ENCODE measurements around the gene APAF1. TPM values are rescaled to one million over a fixed set of nuclear protein-coding genes. Genes with fewer than 3 reads are reported as not detected.

The APAF1 gene
- total RNA-seq, 1 donor from 2014 or later = 25.7 TPM

- DNase-seq (ENCODE audit: low read depth in 2 of 2) = peak; percentile 2 to 29
Observed at GRCh38 chr12:98671459-98671858, 26.4 kb downstream of the APAF1 start.

DNA sequence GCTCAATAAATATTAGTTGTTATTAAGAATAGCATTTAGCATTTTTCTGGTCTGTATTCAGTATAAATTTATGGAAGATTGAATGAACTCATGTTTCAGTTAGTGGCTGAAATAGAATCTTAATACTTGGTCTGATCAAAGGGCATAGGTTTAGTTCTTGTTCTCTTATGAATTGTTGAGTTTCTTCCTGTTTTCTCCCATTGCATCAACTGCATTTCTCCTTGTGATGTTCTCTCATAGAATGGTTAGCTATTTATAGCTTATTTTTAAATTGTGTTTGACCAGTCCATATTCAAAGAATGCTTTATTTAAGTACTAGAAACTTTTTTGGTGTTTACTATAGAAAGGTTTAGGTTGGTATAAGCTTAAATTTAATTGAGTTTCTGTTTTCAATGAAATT lies 29.8 kb downstream of the APAF1 start:
- no peak for DNase-seq (ENCODE audit: low read depth in 2 of 2)

GRCh38 chr12:98678236-98678945 lies 33.3 kb downstream of the APAF1 start:
- DNase-seq (ENCODE audit: low read depth in 2 of 2) = no peak

DNA sequence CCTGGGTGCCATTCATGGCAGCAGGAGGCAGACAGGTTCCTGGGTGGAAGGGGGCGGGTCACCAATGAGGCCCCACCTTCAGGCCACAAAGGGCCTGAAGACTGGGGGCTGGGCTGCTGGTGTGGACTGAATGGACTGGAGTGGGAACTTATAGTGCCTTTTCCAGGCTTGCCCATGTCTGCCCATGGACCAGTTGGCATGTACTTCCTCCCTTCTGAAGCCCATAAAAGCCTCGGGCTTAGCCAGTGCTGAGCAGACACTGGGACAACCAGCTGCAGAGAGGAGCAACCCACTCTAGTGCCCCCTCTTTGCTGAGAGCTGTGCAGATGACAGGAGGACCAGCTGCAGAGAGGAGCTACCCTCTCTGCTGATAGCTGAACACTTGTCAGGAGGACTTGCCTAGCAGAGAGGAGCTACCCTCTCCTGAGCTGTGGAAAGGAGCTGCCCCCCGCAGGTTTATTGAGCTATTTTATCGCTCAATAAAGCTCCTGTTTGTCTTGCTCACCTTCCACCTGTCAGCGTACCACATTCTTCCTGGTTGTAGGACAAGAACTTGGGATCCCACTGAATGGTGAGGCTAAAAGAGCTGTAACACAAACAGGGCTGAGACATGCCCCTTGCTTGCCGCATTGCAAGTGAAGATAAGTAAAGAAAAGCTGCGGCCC lies 34.0 kb downstream of the APAF1 start:
- no peak for DNase-seq (ENCODE audit: low read depth in 2 of 2)

DNA sequence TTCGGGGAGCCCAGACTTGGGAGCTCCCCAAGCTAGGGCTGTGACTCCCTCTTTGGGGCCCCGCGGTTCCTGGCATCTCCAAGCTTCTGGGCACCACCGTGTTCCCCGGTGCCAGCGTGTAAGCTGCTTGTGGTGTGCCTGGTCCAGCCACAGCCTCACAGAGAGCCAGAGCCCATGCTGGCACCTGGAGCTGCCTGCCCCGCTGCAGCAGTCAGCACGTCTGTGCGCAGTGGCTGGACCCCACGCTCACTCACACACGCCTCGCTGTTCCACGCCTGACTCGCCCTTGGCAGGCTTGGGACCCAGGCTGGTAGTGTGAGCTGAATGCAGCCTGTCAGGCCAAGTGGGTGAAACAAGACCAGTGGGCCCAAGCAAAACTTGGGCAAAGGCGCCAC lies 34.5 kb downstream of the APAF1 start:
- DNase-seq (ENCODE audit: low read depth in 2 of 2) = no peak

GRCh38 chr12:98684199-98684598 lies 39.1 kb downstream of the APAF1 start:
- no peak for DNase-seq (ENCODE audit: low read depth in 2 of 2)

DNA sequence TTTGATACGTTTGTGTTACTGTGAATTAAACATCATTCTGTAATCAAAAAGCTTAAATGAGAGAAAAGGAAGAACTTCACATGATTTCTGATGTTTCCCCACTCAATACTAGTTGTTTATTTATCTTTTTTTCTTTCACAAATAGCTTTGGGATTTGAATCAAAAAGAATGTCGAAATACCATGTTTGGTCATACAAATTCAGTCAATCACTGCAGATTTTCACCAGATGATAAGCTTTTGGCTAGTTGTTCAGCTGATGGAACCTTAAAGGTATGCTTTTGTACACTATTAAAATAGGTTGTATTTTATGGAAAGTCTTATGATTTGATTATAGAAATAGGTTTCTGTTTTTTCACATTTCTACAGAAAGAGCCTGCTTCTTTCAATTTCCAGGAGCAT lies 41.5 kb downstream of the APAF1 start:
- DNase-seq (ENCODE audit: low read depth in 2 of 2) = no peak

DNA sequence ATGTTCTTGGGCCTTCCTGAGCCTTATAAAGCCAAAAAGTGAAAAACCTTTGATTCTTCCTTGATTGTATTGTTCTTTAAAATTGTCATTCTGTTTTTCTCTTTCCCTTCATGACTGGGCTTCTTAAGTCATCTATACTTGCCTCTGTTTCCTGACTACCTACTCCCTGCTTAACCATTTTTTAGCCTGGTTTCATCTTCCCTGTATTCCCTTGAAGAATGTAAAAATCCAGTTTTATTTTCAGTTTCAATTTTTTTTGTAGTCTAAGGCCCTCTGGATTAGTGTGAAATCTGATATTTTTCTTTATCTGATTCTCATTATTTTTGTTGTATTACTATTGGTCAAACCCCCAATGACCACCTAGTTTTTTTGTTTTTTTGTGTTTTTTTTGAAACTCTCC lies 46.3 kb downstream of the APAF1 start:
- no peak for DNase-seq (ENCODE audit: low read depth in 2 of 2)

DNA sequence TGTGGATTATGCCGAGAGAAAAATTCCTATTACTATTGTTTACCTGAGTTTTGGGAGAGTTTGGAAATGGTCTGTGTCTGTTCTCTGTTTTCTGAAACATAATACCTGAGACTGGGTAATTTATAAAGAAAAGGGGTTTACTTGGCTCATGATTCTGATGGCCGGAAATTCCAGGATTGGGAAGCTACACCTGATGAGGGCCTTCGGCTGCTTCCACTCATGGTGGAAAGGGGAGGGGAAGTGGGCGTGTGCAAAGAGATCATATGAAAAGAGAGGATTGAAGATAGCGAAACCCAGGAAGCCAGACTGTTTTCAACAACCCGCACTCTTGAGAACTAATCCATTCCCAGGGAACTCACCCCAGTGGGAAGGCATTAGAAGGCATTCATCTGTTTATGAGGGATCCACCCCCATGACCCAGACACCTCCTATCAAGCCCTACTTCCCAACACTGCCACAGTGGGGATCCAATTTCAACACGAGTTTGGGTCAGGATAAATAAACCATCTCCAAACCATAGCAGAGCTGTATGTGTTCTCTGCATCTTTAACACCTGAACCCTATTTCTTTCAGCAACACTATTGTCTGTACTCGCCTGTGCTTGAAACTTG lies 51.1 kb downstream of the APAF1 start:
- DNase-seq (ENCODE audit: low read depth in 2 of 2) = no peak

DNA sequence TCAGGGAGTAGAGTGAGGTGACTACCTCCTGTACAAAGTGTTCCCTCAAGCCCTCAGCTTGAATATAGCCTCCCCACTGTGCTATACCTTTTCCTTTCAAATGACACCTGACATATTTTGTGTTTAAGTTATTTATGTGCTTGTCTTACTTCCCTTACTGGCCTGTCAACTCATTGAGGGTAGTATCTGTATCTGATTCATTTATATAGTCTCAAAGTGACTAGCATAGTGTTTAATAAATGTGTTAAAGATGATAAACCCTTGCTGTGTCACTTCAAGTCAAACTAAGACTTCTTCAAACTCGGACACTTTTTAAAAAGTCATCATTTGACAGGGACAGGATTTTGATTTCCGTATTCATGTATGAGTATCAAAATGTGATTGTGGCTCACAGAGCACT lies 52.1 kb downstream of the APAF1 start:
- DNase-seq (ENCODE audit: low read depth in 2 of 2) = no peak

DNA sequence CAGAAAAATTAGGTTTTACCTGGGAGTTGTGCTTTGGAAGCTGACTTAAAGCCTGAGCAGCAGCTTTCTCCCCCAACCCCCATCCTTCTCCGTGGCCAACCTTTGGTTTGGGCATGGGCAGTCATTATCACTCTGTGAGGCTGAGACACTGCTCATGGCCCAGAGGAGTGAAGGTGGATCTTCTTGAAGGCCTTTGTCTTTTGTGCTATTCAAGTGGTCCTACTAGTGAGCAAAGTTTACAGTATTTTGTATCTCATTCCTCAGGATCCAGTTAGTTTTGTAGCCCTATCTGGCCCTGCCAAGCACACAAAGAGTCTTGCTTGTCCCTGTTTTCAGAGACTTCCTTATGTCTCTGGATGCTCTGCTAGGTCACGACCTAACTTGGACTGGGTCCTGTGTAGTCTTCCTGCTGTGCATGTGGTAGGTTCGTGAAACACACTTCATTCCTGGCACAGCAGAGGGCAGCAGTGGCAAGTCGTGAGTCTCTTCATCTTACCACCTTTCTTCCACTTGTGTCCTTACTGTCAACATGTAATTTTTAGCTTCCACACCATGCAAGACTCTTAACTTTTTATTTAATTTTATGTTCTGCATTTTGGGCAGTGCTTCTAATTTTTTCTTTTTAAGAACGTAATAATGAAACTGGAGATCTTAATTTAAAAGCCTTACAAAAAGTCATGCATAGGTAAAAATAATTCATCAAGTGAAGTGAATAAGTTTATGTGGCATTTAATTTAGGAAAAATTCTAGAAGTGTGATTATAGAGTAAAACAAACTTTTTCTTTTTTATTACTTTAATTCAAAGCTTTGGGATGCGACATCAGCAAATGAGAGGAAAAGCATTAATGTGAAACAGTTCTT lies 53.7 kb downstream of the APAF1 start:
- DNase-seq (ENCODE audit: low read depth in 2 of 2) = peak; percentile 25 to 68

DNA sequence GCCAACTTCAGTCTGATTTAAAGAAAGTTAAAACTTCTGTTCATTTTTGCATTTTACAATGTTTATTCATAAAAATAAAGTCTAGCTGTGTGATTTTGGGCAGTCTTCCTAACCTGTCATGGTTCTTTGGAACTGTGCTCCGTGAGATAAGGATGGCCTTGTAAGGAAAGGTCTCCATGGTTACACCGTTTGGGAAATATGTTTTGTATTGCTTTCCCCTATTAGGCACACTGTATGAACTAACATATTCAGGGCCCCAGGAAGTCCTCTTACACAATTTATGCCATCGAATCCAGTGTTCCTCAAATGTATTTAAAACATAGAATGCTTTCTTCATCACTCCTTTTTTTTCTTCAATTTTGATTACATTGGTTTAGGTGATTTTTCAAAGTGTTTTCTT lies 54.5 kb downstream of the APAF1 start:
- DNase-seq (ENCODE audit: low read depth in 2 of 2) = no peak

DNA sequence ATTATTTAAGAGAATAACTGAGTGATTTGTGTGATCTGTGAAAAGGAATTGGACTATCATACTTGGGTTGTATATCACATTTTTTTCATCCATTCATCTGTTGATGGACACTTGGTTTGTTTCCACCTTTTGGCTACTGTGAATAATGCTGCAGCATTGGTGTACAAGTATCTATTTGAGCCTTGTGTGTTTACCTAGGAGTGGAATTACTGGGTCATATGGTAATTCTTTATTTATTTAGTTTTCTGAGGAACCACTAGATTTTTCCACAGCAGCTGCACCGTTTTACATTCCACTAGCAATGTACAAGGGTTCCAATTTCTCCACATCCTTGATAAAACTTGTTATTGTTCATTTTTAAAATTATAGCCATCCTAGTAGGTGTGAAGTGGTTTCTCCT lies 56.1 kb downstream of the APAF1 start:
- no peak for DNase-seq (ENCODE audit: low read depth in 2 of 2)

- no peak for DNase-seq (ENCODE audit: low read depth in 2 of 2)
Observed at GRCh38 chr12:98709022-98709421, 63.9 kb downstream of the APAF1 start.

- DNase-seq (ENCODE audit: low read depth in 2 of 2) = no peak
Observed at GRCh38 chr12:98714426-98714825, 69.3 kb downstream of the APAF1 start.

DNA sequence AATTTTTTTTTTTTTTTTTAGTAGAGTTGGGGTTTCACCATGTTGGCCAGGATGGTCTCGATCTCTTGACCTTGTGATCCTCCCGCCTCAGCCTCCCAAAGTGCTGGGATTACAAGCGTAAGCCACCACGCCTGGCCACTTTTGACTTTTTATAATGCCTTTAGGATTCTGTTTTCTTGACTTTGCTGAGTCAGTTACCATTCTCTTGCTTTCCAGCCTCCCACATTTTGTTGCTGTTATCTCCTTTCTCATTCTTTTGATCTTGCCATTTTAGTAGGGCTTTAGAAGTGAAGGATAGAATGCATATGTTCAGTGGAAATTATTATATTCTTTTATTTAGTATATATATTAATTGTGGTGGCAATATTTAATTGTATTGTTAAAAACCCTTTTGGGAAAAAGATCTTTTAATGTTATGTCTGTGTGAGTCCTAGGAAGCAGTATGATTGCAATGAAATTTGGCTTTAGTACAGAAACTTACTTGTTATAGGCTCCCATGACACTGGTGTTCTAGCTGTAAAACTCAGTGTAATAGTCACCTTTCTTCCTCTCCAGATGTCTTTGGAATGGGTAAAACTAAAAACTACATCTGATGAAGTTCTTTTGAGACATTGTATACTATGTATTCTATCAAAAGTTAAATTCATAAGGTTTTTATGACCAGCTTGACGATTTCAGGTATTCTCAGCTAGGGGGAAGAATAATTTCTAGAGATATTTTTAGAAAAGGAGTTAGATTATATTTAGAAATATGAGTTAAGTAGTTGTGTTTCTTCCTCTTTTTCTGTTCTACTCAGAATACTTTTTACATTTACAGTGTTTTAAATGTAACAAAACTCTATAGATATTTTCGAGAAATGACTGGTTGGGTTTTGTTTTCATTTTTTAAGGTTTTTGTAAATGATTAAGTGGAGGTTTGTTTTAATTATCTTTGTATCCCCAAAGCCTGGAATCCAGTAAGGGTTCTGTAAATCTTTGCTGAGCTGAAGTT lies 74.7 kb downstream of the APAF1 start:
- no peak for DNase-seq (ENCODE audit: low read depth in 2 of 2)

- DNase-seq (ENCODE audit: low read depth in 2 of 2) = no peak
Observed at GRCh38 chr12:98721204-98721702, 76.2 kb downstream of the APAF1 start.

DNA sequence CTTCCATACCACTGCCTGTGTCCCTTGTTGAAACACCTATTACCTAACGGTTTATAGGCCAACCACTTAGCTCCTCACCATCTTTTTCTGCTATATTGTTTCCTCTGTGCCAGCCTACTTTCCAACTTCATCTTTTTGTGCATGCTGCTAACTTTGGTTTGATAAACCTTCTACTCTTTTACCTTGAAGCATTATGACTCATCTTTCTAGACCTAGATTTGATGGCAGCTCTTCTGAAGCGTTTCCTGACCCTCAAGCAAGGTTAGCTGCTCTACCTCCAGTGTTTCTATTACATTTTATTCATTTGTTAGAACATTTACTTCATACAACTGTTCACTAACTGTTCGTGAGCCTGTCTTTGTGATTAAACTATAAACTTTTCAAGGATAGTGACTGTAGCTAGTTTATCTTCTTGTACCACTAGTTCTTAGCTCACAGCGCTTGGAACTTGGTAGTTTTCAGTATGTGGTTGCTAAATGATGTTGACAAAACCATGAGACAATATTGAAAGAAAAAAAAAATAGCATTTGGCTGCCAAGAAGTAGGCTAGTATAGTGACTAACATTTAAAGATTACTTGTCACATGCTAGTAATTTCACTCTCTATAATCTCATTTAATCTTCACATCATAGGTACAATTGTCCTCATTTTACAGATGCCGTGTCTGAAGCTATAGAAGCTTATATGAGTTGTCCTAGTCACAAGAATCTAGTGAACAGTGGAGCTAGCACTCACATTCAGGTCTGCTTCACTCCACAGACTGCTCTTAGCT lies 79.5 kb downstream of the APAF1 start:
- no peak for DNase-seq (ENCODE audit: low read depth in 2 of 2)

DNA sequence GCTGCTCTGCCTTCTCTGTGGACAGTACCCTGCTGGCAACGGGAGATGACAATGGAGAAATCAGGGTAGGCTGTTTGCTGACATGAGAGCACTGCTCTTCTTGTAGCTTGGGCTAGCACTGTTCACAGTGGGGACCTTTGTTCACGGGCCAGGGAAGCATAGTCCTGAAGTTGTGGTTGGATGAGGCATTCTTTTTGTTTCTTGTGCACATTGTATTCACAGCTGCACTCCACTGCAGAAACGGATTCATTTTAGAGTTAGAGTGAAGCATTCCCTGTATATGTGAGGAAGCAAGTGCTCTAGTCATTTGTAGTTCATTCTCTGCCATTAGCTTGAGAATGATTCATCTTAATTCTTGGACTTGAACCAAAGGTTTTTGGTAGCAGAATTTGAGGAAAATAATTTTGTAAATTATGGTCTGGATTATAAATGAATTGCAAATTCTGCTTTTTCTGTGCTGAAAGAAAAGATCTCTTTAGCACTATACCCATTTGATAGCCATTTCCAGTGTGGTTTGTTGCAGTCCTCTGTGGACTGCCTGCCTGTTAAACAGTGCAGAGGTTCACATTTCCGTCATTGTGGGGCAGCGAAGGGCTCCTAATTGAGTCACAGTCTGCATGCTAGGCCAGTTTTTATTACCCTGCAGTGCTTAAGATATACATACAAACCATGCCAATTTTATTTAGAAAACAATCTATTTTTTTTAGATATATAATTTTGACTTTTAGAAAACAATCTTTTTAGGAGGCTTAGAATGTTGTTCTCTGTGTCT lies 80.6 kb downstream of the APAF1 start:
- DNase-seq (ENCODE audit: low read depth in 2 of 2) = peak; percentile 28 to 65
